HEK293T (cell line): Measurements from ENCODE around the gene ADK.

Experiments used
- ARNT ChIP-seq: fragments of 450-650 bp; IDR thresholded peaks from 2 replicates; pipeline ENCODE4 v1.6.1; 2017; ENCODE audit warnings: mild to moderate bottlenecking
- BHLHE40 ChIP-seq: fragments of 450-650 bp; IDR thresholded peaks from 2 replicates; pipeline ENCODE4 v1.6.1; 2016; ENCODE audit warnings: mild to moderate bottlenecking, moderate library complexity, borderline replicate concordance
- CTBP1 ChIP-seq: fragments of 450-650 bp; IDR thresholded peaks from 2 replicates; pipeline ENCODE4 v1.6.1; 2016; ENCODE audit warnings: borderline replicate concordance
- FOXA1 ChIP-seq: fragments of 450-650 bp; IDR thresholded peaks from 2 replicates; pipeline ENCODE4 v1.6.1; 2016; ENCODE audit warnings: mild to moderate bottlenecking
- FOXK2 ChIP-seq: fragments of 450-650 bp; IDR thresholded peaks from 2 replicates; pipeline ENCODE4 v1.6.1; 2016; ENCODE audit warnings: mild to moderate bottlenecking
- HDGF ChIP-seq: fragments of 450-650 bp; IDR thresholded peaks from 2 replicates; pipeline ENCODE4 v1.6.1; 2017; ENCODE audit warnings: antibody characterized with exemption, borderline replicate concordance
- LEF1 ChIP-seq: fragments of 450-650 bp; IDR thresholded peaks from 2 replicates; pipeline ENCODE4 v1.6.1; 2017; ENCODE audit warnings: mild to moderate bottlenecking, borderline replicate concordance
- TF ChIP-seq, protein P1 (sequence below): fragments of 450-650 bp; IDR thresholded peaks from 2 replicates; pipeline ENCODE4 v1.6.1; 2016

DNA sequence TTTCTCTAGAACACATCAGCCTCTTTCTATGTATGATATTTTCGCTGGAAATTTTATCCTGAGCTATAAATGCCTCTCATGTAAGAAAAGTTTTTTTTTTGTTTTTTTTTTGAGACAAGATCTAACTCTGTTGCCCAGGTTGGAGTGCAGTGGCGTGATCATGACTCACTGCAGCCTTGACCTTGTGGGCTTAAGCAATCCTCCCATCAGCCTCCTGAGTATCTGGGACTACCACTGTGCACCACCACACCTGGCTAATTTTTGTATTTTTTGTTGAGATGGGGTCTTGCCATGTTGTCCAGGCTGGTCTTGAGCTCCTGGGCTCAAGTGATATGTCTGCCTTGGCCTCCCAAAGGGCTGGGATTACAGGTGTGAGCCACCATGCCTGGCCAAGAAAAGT is 80.4 kb downstream of the ADK start:
- TF ChIP-seq FOXA1, result no peak
- TF ChIP-seq, protein P1, sequence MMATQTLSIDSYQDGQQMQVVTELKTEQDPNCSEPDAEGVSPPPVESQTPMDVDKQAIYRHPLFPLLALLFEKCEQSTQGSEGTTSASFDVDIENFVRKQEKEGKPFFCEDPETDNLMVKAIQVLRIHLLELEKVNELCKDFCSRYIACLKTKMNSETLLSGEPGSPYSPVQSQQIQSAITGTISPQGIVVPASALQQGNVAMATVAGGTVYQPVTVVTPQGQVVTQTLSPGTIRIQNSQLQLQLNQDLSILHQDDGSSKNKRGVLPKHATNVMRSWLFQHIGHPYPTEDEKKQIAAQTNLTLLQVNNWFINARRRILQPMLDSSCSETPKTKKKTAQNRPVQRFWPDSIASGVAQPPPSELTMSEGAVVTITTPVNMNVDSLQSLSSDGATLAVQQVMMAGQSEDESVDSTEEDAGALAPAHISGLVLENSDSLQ, result no peak
- TF ChIP-seq LEF1, result no peak
- no peak for TF ChIP-seq HDGF
- no peak for TF ChIP-seq ARNT
- no peak for TF ChIP-seq BHLHE40
- TF ChIP-seq FOXK2, result no peak
- TF ChIP-seq CTBP1, result no peak
